Esophagus squamous epithelium (tissue), 5 donors: ENCODE results near the gene NNMT. TPM values are rescaled to one million over a fixed set of nuclear protein-coding genes. Genes with fewer than 3 reads are reported as not detected.

Source experiments
- DNase-seq: peaks from one replicate; lab custom pipeline; 2025; lab: John Stamatoyannopoulos, UW
- H3K27ac ChIP-seq, 4 donors: fragments of 200-600 bp; sonication (generic); one replicate each; pipeline ENCODE4 v1.5.1; 2016 to 2019; ENCODE audit warnings: mild to moderate bottlenecking in 1 of 4
- H3K27me3 ChIP-seq, 4 donors: fragments of 200-600 bp; sonication (generic); 1 replicate in 3 of 4; 2 replicates in 1 of 4; pipeline versions ENCODE4 v1.5.1 to v1.6.0; 2017 to 2021; ENCODE audit warnings: antibody characterized with exemption in 1 of 4
- H3K36me3 ChIP-seq, 3 donors: fragments of 200-600 bp; sonication (generic); one replicate each; pipeline ENCODE4 v1.5.1; 2016 to 2019
- H3K4me1 ChIP-seq, 3 donors: fragments of 200-600 bp; sonication (generic); one replicate each; pipeline ENCODE4 v1.5.1; 2017 to 2019
- H3K4me3 ChIP-seq, 4 donors: fragments of 200-600 bp; sonication (generic); 1 replicate in 3 of 4; 2 replicates in 1 of 4; pipeline ENCODE4 v1.5.1; 2016 to 2019; ENCODE audit warnings: mild to moderate bottlenecking in 2 of 4, moderate library complexity in 1 of 4
- H3K9me3 ChIP-seq, 3 donors: fragments of 200-600 bp; sonication (generic); one replicate each; pipeline ENCODE4 v1.5.1; 2016 to 2019
- CTCF ChIP-seq, 6 experiments: fragments of 450-650 bp in 4 of 6; fragments of 200-600 bp in 2 of 6; sonication (generic) in 2 of 6; IDR thresholded peaks; one replicate each; pipeline ENCODE4 v1.5.1; 2016 to 2019; ENCODE audit warnings: antibody characterized with exemption in 6 of 6, mild to moderate bottlenecking in 4 of 6, moderate library complexity in 4 of 6
- POLR2A ChIP-seq, 4 donors: fragments of 450-650 bp; IDR thresholded peaks; one replicate each; pipeline ENCODE4 v1.6.1; 2017; ENCODE audit warnings: antibody characterized with exemption in 4 of 4, mild to moderate bottlenecking in 4 of 4, moderate library complexity in 3 of 4
- WGBS, 2 donors: methylation state at CpG; one replicate each; pipeline ENCODE4 v1.1.5; 2018; 5-methylcytosine and 5-hydroxymethylcytosine counted together
- intact Hi-C: fragments of 100-400 bp; cut with DNase I; formaldehyde crosslinking; loops from one replicate; pipeline ENCODE4 v1.15.0; 2022
- total RNA-seq, 4 donors: library from RNA; depleted of rRNA; stranded (reverse); fragments of >200 nt; gene quantifications; one replicate each; pipeline ENCODE4 v1.1.0, GENCODE V29; 2016
- donor health status: DM: yes; HTN: yes; CAD: no.

NNMT gene
- total RNA-seq, 4 donors from 2014 or later = 4.1 to 142 (median 56.8) TPM

GRCh38 chr11:114346709-114347141 lies 50.5 kb downstream of the NNMT start:
- intact Hi-C loops = no loop called here
- H3K4me3 ChIP-seq = no peak overlapping the region
- 28 to 39% methylated on average over 4 of the region's 4 CpGs for WGBS, 2 donors

GRCh38 chr11:114348200-114349191 lies 52.3 kb downstream of the NNMT start:
- Histone ChIP-seq H3K9me3 (no peaks in the 10 kb centered on the region), H3K4me3 (no peak overlapping the region), H3K27ac (peak overlapping the region in 3 of 4 donors; percentile 52 to 67 (median 65)), H3K27me3 (no peaks in the 10 kb centered on the region), H3K36me3 (no peaks in the 10 kb centered on the region), H3K4me1 (peaks cover 0 to 30% (median 9%) of the 10 kb centered on the region in 3 donors)
- intact Hi-C loops = no loop called here
- WGBS, 2 donors = 51 to 54% methylated on average over 10 to 12 of the region's 13 CpGs
- TF ChIP-seq CTCF (IDR thresholded peaks at IDR 0.05) (peak; percentile 28 to 70 (median 54)), POLR2A (IDR thresholded peaks at IDR 0.05) (no peak)
- no peak for DNase-seq

More at GRCh38 chr11:114346709-114347141, 50.5 kb downstream of the NNMT start:
- TF ChIP-seq CTCF (IDR thresholded peaks at IDR 0.05) (no peak), POLR2A (IDR thresholded peaks at IDR 0.05) (no peak)
- Histone ChIP-seq H3K27ac (no peak overlapping the region), H3K9me3 (no peaks in the 10 kb centered on the region), H3K27me3 (no peaks in the 10 kb centered on the region), H3K36me3 (no peaks in the 10 kb centered on the region), H3K4me1 (peaks cover 0 to 30% (median 9%) of the 10 kb centered on the region in 3 donors)
- DNase-seq = no peak

- no peak overlapping the region for H3K4me3 ChIP-seq
- intact Hi-C loops = no loop called here
- peaks cover 0 to 30% (median 9%) of the 10 kb centered on the region in 3 donors for H3K4me1 ChIP-seq
- no peaks in the 10 kb centered on the region for H3K9me3 ChIP-seq
- no peak for DNase-seq
- WGBS, 2 donors = 44 to 51% methylated on average over 10 of the region's 10 CpGs
- no peaks in the 10 kb centered on the region for H3K36me3 ChIP-seq
- no peak overlapping the region for H3K27ac ChIP-seq
- TF ChIP-seq POLR2A (IDR thresholded peaks at IDR 0.05) = no peak
- TF ChIP-seq CTCF (IDR thresholded peaks at IDR 0.05) = no peak
- H3K27me3 ChIP-seq = no peaks in the 10 kb centered on the region
Observed at GRCh38 chr11:114350022-114350421, 53.8 kb downstream of the NNMT start.

- DNase-seq = no peak
- 71 to 77% methylated on average over 3 of the region's 3 CpGs for WGBS, 2 donors
- no peak overlapping the region for H3K27ac ChIP-seq
- no peaks in the 10 kb centered on the region for H3K9me3 ChIP-seq
- H3K4me3 ChIP-seq = no peak overlapping the region
- no peaks in the 10 kb centered on the region for H3K36me3 ChIP-seq
- intact Hi-C loops = no loop called here
- peaks cover 0 to 23% (median 7%) of the 10 kb centered on the region in 3 donors for H3K4me1 ChIP-seq
- no peaks in the 10 kb centered on the region for H3K27me3 ChIP-seq
- TF ChIP-seq CTCF (IDR thresholded peaks at IDR 0.05) (no peak), POLR2A (IDR thresholded peaks at IDR 0.05) (no peak)
Observed at GRCh38 chr11:114353443-114353842, 57.2 kb downstream of the NNMT start.

GRCh38 chr11:114354076-114354475 lies 57.9 kb downstream of the NNMT start:
- TF ChIP-seq POLR2A (IDR thresholded peaks at IDR 0.05) (no peak), CTCF (IDR thresholded peaks at IDR 0.05) (no peak)
- peaks cover 0 to 17% (median 2%) of the 10 kb centered on the region in 3 donors for H3K4me1 ChIP-seq
- intact Hi-C loops = no loop called here
- no peak for DNase-seq
- H3K36me3 ChIP-seq = no peaks in the 10 kb centered on the region
- H3K27ac ChIP-seq = no peak overlapping the region
- no peaks in the 10 kb centered on the region for H3K27me3 ChIP-seq
- WGBS, 2 donors = 42 to 57% methylated on average over 3 of the region's 3 CpGs
- H3K4me3 ChIP-seq = no peak overlapping the region
- no peaks in the 10 kb centered on the region for H3K9me3 ChIP-seq
